Mesothelial cell of epicardium (in vitro differentiated cells): ENCODE results near the gene LRP6. TPM values are rescaled to one million over a fixed set of nuclear protein-coding genes. Genes with fewer than 3 reads are reported as not detected.
"Not testable (repeated sequence)": the region's sequence is repeated elsewhere in the genome, so short reads cannot be mapped to it uniquely, and the experiment has no call there.

Source experiments
- DNase-seq, 2 experiments: peaks; one replicate each; pipeline ENCODE4 v3.0.0; 2021; ENCODE audit warnings: low spot score in 2 of 2; ENCODE audit not compliant: unreplicated experiment in 2 of 2
- H3K27ac Mint-ChIP-seq: 2 replicates; pipeline ENCODE4 v1.8.0; 2021; ENCODE audit warnings: mixed read lengths
- H3K27me3 Mint-ChIP-seq: 2 replicates; pipeline ENCODE4 v1.8.0; 2021; ENCODE audit warnings: low read depth, mixed read lengths
- H3K36me3 Mint-ChIP-seq: 2 replicates; pipeline ENCODE4 v1.8.0; 2021; ENCODE audit warnings: mixed read lengths
- H3K4me1 Mint-ChIP-seq: 2 replicates; pipeline ENCODE4 v1.8.0; 2021; ENCODE audit warnings: mixed read lengths
- H3K4me3 Mint-ChIP-seq: 2 replicates; pipeline ENCODE4 v1.8.0; 2021; ENCODE audit warnings: mild to moderate bottlenecking, moderate library complexity, mixed read lengths
- H3K9me3 Mint-ChIP-seq: 2 replicates; pipeline ENCODE4 v1.8.0; 2021; ENCODE audit warnings: mixed read lengths
- CTCF ChIP-seq: fragments of 200-600 bp; sonication (generic); IDR thresholded peaks from one replicate; pipeline ENCODE4 v1.5.0; 2021; ENCODE audit warnings: antibody characterized with exemption; ENCODE audit not compliant: unreplicated experiment
- total RNA-seq: library from RNA; stranded (reverse); gene quantifications from 3 replicates; pipeline ENCODE4 v1.2.1, GENCODE V29; 2021

LRP6 gene
- total RNA-seq, 1 donor from 2014 or later = 72.9 TPM

- H3K36me3 Mint-ChIP-seq = peaks cover 50% of the 10 kb centered on the region
- H3K27ac Mint-ChIP-seq = no peak overlapping the region
These were observed 139.5 kb downstream of the LRP6 start for GRCh38 chr12:12127304-12127703.

GRCh38 chr12:12126551-12126950 is 140.3 kb downstream of the LRP6 start:
- no peak overlapping the region for H3K27ac Mint-ChIP-seq
- no peak for DNase-seq
- H3K4me1 Mint-ChIP-seq = peaks cover 7% of the 10 kb centered on the region
- H3K9me3 Mint-ChIP-seq = no peaks in the 10 kb centered on the region
- no peak for TF ChIP-seq CTCF
- peaks cover 53% of the 10 kb centered on the region for H3K36me3 Mint-ChIP-seq
- H3K27me3 Mint-ChIP-seq = no peaks in the 10 kb centered on the region
- no peak overlapping the region for H3K4me3 Mint-ChIP-seq

More at GRCh38 chr12:12127304-12127703, 139.5 kb downstream of the LRP6 start:
- H3K4me1 Mint-ChIP-seq = peaks cover 7% of the 10 kb centered on the region
- no peak for DNase-seq
- no peaks in the 10 kb centered on the region for H3K27me3 Mint-ChIP-seq
- TF ChIP-seq CTCF = no peak
- no peaks in the 10 kb centered on the region for H3K9me3 Mint-ChIP-seq
- H3K4me3 Mint-ChIP-seq = no peak overlapping the region

DNA sequence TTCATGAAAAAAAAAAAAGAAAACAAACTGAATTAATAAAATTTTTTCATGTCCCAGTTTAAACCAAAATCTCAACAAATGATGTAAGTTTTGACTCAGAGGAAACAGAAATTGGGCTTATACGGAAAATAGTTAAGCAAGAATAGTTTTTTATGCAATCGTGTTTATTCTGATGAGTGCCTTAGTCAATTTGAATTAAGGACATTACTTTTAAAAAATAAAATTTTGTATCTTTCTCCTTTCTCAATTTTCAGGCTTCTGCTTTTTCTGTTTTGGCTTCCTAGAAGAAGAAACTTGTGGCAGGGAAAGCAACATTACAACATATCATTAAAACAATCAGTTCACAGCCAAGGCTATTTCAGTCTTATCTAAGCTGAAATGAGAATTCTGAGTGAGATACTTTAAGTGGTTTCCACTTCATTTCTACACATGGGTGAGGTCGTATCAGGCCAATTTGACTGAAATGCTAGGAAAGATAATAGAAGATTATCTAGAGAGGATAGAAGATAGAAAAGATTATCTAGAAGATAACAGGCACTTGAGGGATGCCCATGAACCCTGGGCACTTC is 143.7 kb downstream of the LRP6 start:
- H3K27ac Mint-ChIP-seq = no peak overlapping the region
- H3K9me3 Mint-ChIP-seq = no peaks in the 10 kb centered on the region
- peaks cover 50% of the 10 kb centered on the region for H3K36me3 Mint-ChIP-seq
- DNase-seq = no peak
- no peak overlapping the region for H3K4me3 Mint-ChIP-seq
- H3K4me1 Mint-ChIP-seq = no peaks in the 10 kb centered on the region
- TF ChIP-seq CTCF = no peak
- H3K27me3 Mint-ChIP-seq = no peaks in the 10 kb centered on the region

DNA sequence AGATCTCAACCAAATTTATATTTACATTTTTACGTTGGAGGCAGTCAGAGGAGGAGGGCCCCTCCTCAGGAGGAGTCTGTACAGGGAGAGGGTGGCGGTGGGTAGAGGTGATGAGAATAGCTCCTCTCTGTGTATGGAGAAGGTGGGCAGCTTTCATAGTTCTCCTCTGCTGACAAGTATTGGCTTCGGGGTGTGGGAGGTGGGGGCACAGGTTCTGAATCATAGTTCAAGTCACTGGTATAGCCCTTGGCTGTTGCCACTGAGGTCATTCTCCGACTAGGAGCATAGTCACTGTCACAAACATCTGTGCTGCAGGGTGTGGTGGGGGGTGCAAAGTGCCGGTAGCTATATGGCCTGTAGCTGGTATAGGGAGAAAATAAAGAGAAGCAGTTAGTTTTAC is 145.8 kb downstream of the LRP6 start:
- DNase-seq = no peak
- H3K9me3 Mint-ChIP-seq = no peaks in the 10 kb centered on the region

DNA sequence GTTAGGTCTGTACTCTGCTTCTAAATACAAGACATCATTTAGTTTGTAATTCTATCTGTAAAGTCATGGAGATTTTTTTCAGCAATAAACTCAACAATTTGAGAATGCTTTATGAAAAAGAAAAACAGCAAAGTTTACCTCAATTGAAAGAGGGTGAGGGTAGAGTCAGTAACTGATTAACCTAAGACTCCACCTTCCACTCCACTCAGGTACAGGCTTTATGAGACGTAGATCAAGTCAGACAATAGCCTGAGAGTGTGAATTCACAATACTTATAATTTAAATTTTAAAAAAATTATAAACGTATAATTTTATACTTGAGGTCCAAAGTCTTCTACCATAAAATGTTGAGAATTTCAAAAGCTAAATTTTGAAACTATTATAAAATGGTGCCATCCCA is 150.2 kb downstream of the LRP6 start:
- H3K27ac Mint-ChIP-seq = no peak overlapping the region
- no peak for DNase-seq
- H3K36me3 Mint-ChIP-seq = peaks cover 35% of the 10 kb centered on the region
- TF ChIP-seq CTCF = no peak
- H3K4me1 Mint-ChIP-seq = no peaks in the 10 kb centered on the region
- no peaks in the 10 kb centered on the region for H3K27me3 Mint-ChIP-seq
- H3K4me3 Mint-ChIP-seq = no peak overlapping the region
- H3K9me3 Mint-ChIP-seq = peaks cover 4% of the 10 kb centered on the region

More for the DNA sequence above, 145.8 kb downstream of the LRP6 start:
- Mint-ChIP-seq H3K27me3 (no peaks in the 10 kb centered on the region), H3K36me3 (peaks cover 38% of the 10 kb centered on the region), H3K4me3 (no peak overlapping the region), H3K4me1 (no peaks in the 10 kb centered on the region), H3K27ac (no peak overlapping the region)
- no peak for TF ChIP-seq CTCF

DNA sequence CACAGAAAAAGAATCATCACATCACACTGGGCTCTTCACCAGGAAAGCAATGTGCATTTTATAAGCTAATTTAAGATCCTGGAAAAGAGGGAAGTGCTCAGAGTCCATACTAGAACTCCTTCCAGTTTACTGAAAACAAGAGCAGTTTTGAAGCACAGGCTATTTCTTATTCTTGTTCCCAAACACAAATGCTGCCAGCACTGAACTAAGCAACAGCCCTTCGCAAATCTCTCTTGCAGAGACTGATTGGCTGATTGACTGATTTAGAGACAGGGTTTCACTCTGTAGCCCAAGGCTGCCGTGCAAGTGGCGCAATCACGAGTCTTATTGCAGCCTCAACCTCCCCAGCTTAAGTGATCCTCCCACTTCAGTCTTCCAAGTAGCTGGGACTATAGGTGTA is 151.3 kb downstream of the LRP6 start:
- H3K9me3 Mint-ChIP-seq = peaks cover 8% of the 10 kb centered on the region
- no peaks in the 10 kb centered on the region for H3K4me1 Mint-ChIP-seq
- H3K27ac Mint-ChIP-seq = no peak overlapping the region
- no peak for DNase-seq
- TF ChIP-seq CTCF = no peak
- H3K36me3 Mint-ChIP-seq = peaks cover 33% of the 10 kb centered on the region
- H3K4me3 Mint-ChIP-seq = no peak overlapping the region
- no peaks in the 10 kb centered on the region for H3K27me3 Mint-ChIP-seq

DNA sequence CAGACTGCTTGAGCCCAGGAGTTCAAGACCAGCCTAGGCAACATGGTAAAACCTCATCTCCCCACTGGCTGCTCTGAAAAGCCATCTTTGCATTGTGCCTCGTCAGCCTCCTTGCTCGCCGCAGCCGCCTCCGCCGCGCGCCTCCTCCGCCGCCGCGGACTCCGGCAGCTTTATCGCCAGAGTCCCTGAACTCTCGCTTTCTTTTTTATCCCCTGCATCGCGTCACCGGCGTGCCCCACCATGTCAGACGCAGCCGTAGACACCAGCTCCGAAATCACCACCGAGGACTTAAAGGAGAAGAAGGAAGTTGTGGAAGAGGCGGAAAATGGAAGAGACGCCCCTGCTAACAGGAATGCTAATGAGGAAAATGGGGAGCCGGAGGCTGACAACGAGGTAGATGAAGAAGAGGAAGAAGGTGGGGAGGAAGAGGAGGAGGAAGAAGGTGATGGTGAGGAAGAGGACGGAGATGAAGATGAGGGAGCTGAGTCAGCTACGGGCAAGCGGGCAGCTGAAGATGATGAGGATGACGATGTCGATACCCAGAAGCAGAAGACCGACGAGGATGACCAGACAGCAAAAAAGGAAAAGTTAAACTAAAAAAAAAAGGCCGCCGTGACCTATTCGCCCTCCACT is 155.8 kb downstream of the LRP6 start:
- not testable (repeated sequence) for DNase-seq, H3K27me3 Mint-ChIP-seq, H3K4me1 Mint-ChIP-seq, H3K27ac Mint-ChIP-seq, H3K4me3 Mint-ChIP-seq
- peaks cover 29% of the 10 kb centered on the region for H3K9me3 Mint-ChIP-seq
- H3K36me3 Mint-ChIP-seq = peaks cover 51% of the 10 kb centered on the region
